GM13976 (cell line): ENCODE results near the gene GASK1A.

Experiments
- DNase-seq: peaks from one replicate; pipeline ENCODE4 v3.0.0; 2012; ENCODE audit warnings: low spot score
- in situ Hi-C: fragments of 300-500 bp; cut with MboI; formaldehyde crosslinking; loops from one replicate; pipeline ENCODE4 v1.12.0; 2022; ENCODE audit warnings: low sequenced_read_pairs, mixed read lengths, inconsistent platforms; ENCODE audit not compliant: unreplicated experiment
- TF ChIP-seq, protein P1 (sequence below): IDR thresholded peaks from 2 replicates; pipeline ENCODE4 v1.5.1; 2012; ENCODE audit warnings: borderline replicate concordance, mild to moderate bottlenecking; ENCODE audit not compliant: insufficient read depth; ENCODE audit errors: extremely low read depth, missing control alignments, control extremely low read depth

GASK1A gene

DNA sequence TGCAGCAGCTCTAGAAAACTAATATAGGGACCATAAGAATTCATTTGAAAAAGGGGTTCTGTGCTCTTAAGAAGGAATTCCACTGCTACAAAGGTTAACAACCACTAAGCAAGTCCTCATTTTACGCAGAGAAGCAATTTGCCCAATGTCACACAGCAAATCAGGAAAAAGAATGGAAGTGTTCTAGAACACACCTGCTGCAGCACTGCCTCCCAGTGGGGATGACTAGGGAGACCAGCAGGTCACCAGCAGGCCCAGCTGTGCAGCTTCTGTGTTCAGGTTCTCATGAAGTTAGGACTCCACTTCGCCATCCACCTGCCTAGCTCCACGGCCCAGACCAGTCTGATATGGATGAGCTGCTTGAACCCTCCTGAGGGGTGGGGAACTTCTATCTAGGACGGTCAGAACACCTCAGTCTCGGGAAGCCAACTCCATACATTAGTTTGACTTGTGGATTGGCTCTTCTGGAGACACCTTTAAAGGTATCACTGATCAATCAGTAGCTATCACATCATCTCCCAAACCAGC is 108.2 kb downstream of the GASK1A start:
- no peak for DNase-seq

GRCh38 chr3:43089081-43089480 is 110.0 kb downstream of the GASK1A start:
- DNase-seq, result no peak
- in situ Hi-C loops, result no loop called here
- TF ChIP-seq, protein P1, sequence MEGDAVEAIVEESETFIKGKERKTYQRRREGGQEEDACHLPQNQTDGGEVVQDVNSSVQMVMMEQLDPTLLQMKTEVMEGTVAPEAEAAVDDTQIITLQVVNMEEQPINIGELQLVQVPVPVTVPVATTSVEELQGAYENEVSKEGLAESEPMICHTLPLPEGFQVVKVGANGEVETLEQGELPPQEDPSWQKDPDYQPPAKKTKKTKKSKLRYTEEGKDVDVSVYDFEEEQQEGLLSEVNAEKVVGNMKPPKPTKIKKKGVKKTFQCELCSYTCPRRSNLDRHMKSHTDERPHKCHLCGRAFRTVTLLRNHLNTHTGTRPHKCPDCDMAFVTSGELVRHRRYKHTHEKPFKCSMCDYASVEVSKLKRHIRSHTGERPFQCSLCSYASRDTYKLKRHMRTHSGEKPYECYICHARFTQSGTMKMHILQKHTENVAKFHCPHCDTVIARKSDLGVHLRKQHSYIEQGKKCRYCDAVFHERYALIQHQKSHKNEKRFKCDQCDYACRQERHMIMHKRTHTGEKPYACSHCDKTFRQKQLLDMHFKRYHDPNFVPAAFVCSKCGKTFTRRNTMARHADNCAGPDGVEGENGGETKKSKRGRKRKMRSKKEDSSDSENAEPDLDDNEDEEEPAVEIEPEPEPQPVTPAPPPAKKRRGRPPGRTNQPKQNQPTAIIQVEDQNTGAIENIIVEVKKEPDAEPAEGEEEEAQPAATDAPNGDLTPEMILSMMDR, result no peak

More for the DNA sequence above, 108.2 kb downstream of the GASK1A start:
- in situ Hi-C loops, result no loop called here
- TF ChIP-seq, protein P1, result no peak

GRCh38 chr3:43090238-43090637 is 111.1 kb downstream of the GASK1A start:
- TF ChIP-seq, protein P1, result no peak
- DNase-seq, result no peak
- in situ Hi-C loops, result no loop called here

GRCh38 chr3:43091481-43091880 is 112.4 kb downstream of the GASK1A start:
- DNase-seq, result no peak
- in situ Hi-C loops, result no loop called here
- TF ChIP-seq, protein P1, result no peak

GRCh38 chr3:43093006-43093405 is 113.9 kb downstream of the GASK1A start:
- in situ Hi-C loops, result no loop called here
- TF ChIP-seq, protein P1, result no peak
- DNase-seq, result no peak

DNA sequence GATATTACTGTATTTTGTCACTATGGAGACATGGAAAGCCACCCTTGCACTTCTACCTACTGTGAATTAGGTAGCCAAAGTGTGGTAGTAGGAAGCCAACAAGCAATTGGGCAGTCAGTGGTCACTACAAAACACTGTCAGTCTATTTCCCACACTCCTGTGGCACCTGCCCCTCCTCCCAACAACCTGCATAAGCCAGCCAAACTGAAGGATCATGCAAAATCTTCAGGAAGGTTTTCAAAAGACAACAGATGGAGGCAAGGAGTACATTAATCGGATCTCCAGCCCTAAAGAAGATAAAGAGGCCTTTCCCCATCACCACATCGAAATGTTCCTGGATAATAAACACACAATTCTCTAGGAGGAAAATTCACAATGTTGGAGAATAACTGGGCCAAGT is 114.9 kb downstream of the GASK1A start:
- in situ Hi-C loops, result no loop called here
- TF ChIP-seq, protein P1, result no peak
- no peak for DNase-seq

DNA sequence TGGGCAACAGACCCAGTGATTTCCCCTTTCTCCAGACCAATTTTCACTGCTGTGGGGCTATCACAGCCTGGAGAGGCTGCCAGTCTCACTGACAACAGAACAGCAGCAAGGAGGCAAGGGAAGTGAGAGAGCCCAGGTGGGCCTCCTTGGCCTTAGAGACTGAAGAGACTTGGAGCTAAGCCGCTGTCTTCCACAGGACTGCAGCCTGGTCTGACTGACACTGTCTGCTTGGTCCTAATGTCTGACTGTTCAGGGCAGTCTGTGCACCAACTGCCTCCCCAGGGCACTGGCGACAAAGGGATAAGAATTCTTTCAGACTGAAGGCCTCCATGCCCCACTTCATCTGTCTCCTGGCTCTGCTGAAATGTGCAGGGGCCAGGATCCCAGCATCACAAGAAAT is 115.3 kb downstream of the GASK1A start:
- TF ChIP-seq, protein P1, result no peak
- no peak for DNase-seq

More for the DNA sequence above, 115.3 kb downstream of the GASK1A start:
- in situ Hi-C loops, result no loop called here
